SHP77 treated with DMSO at 0.1 percent for 48 hours (cell line): ENCODE data around the gene FLT1.

ENCODE experiments used
- DNase-seq: peaks from one replicate; lab custom pipeline; 2025; lab: John Stamatoyannopoulos, UW

Gene FLT1

DNA sequence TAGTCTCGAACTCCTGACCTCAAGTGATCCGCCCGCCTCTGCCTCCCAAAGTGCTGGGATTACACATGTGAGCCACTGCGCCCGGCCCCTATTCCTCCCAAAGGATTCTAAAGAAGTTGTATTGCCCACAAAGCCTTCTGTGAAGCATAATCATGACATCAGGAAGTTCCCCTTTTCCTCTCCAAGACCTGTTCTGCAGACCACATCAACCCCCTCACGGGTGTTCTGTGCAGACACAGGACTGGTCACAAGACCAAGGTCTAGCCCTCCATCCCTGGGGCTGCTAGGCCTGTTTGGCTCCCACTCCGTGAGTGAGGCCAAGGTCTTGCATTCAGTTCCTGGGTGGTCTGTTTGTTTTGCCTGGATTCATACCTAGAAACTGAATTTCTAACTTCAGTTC is 178.1 kb downstream of the FLT1 start:
- DNase-seq: no peak

DNA sequence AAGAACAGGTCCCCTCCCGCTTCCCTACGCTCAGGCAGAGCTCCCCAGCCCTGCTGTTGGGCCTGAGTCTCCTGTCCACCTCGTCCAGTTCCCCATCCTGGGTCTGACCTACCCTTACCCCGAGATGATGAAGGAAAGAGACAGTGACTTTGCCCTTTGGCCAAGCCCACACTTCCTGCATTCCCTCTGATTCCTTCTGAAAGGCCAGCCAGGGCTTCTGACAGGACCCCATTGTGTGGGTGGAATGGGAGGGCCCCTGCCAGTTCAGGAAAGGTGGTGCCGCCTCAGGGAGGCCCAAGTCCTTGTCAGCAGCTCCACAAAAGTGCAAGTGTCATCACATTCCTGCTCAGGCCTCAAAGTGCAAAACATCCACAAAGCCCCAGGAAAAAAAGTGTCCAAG is 178.8 kb downstream of the FLT1 start:
- DNase-seq: no peak

DNA sequence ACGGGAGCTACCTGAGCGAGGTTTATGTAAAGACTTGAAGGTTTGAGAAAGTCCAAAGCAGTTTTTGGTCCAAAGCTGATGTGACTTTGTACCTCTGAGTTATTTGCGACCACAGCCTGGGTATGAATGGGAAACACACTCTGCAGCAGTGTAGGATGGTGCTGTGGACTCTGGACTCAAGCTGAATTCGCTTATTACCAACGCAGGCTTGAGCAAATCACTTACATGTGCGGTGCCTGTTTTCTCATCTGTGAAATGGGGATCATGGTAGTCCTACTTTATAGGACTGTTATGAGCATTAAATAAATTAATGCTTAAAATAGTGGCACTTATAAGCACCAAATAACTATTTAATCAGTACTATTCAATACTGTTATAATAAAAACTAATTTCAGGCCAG is 180.0 kb downstream of the FLT1 start:
- no peak for DNase-seq

DNA sequence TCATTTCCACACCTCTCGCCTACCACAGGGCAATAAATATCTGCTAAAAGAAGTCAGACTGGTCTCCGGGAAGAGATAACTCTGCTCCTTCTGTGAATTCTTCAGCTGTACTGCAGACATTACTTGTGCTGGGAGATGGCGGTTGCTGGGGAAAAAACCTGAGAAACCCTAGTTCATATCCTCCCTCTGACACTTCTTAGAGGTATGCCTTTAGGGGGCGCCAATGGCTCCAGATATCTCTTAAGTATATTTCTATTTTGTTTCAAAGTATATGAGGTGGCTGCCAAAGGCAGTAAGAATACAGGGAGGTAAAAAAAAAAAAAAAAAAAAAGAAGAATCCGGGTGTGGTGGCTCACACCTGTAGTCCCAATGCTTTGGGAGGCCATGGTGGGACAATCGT is 181.3 kb downstream of the FLT1 start:
- DNase-seq: no peak

DNA sequence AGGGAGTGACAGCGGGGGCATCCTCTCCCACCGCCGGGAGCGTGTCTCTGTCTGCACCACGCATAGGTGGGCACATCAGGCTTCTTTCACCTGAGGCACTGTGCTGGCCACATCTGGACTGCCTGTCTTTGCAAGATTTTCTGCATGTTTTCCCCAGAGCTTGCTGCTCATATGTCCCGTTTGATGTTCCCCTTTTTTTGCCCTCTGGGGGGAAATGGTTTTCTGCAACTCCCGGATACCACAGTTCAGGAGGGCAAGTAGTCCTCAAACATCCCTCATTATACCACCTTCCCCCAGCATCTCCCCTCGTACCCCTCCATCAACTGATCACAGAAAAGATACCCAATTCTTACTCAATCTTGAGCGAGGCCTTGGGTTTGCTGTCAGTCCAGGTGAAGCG is 188.6 kb downstream of the FLT1 start:
- no peak for DNase-seq

DNA sequence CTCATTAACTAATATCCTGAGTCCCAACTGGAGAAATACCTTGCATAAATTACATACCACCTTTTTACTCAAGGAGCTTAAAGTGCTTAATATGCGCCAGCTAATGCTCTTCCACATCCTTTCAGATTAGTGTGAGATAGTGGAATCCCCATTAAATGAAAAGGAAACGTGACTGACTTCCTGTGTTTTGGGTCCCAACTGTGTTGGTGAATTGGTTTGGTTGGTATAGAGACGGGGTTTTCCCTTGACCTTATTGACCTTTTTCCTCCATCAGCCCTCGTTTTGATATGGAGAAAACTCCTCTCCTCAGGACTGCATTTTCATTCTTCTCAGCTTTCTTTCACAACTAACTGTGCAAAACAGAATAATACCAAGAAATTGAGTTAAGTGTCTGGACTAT is 193.1 kb downstream of the FLT1 start:
- no peak for DNase-seq

DNA sequence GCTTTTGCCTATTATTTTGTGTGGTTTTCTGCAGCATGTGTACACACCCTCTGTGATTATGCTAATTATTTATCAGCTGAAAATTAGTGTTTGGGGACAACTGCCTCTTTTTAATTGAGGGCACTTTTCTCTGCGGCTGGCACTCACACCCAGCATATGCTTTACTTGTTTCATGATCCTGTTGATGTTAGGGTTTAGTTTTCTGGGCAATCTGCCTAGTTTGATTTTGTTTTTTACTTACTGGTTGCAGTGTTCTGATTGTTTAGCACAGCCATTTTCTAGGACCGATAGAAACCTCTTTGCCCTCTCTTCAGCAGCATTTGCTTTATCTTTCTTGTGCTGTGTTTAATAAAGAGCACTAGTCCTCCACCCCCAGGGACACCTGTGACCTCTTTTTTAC is 195.0 kb downstream of the FLT1 start:
- DNase-seq: no peak

DNA sequence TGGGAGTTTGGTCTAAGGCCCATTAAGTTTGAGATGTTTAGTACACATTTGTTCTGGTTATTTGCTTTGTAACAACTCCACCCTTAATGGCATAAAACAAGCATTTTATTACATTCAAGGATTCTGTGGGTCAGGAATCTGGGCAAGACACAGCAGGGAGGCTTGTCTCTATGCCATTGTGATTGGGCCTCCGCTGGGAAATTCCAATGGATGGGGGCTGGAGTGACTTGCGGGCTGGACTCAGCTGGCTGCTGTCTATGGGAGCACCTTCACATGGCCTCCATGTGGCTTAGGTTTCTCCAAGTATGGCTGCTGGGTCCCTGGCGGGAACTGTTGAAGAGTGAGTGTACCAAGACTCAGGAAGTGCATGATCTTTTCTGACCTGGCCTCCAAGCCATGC is 197.6 kb downstream of the FLT1 start:
- DNase-seq: no peak

DNA sequence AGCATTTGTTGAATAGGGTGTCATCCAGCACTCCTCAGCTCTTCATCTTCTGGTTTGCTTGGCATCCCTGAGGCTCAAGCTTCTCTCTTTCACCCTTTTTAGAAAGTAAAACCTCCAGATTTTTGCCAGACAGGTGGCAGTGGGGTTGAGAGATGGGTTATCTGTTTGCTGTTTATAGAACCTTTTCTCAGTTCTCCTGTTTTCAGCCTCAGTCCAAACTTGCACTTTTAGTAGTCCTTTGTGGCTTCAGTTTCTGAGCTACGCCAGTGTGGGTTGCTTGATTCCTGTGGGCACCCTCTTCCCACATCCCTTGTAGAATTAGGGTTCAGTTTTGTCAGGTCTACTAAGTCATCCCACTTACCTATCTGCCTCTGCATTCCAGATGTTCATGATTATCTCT is 208.7 kb downstream of the FLT1 start:
- DNase-seq: no peak

DNA sequence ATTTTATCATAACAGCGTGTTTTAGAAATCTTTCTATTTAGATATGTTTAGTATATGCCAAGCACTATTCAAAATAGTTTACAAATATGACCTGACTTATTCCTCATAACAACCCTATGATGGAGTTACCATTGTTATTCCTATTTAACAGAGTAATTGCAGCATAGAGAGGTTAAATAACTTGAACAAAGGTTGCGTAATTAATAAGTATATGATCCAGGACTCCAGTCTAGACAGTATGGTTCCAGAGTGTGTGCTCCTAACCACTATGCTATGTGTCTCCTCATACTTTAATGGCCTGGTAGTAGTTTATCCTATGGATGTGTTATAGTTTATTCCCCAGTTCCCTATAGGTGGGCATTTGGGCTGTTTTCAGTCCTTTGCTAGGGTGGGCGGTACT is 211.3 kb downstream of the FLT1 start:
- DNase-seq: no peak

DNA sequence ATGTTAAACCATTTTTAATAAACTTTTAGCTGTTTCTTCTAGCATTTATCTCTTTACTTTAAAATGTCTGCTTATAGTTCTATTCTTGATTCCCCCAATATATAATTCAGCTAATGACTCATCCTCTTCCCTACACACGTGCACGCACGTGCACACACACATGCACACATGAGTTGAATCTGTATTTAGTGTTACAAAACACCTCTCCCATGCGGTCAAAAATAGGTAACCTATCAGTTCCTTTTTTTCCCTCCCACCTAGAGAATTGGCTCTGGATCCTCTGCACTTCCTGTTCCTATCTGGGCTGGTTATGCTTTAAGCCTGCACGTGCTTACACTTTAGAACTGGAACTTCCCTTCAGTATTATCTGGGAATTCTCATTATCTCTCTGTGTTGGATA is 212.5 kb downstream of the FLT1 start:
- no peak for DNase-seq

DNA sequence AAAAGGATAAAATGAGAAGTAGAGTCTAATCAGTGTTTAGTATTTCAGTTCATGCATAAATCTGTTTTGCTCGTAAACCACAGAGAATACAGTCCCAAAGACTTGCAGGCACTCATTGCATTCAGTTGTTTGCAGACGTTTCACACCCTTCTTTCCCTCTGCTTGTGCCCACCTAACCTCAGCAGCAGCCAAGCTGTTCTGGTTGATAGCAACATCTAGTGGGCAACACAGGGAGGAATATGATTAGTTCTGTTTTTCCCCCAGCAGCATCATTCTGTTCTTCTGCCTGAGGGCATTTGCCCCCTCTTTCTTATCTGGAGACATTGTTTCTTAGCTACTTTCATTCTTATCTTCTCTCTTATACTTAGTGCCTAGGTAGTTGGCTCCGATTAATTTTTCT is 221.0 kb downstream of the FLT1 start:
- no peak for DNase-seq

DNA sequence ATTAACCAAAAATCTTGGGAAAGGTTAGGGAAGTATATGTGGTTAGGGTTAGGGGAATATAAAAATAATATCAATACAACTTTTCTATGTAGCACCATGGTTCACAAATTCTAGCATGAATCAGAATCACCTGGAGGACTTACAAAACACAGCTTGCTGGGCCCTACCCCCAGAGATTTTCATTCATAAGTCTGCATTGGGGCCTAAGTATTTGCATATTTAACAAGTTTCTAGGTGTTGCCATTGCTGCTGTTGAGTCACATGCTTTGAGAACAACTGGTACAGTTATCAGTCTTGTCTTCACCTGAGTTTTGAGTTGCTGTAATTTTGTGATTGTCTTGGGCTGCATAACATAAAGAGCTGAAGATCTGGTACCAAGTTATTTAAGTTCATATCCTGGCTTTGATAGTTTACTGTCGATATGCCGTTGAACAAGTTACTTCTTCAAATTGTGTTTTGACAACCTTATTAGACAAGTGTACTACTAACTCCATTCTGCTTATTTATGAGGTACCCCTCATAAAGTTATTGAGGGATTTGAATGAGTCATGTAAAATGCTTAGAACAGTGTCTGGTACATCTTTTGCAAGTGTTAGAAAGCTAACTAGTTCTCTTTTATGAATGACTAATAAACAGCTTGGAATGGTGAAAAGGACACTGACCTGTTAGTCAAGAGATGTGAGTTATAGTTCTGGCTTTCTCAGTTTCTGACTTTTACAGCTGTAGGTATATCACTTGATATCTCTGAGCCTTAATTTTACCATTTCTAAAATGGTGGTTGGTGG is 223.7 kb downstream of the FLT1 start:
- no peak for DNase-seq

DNA sequence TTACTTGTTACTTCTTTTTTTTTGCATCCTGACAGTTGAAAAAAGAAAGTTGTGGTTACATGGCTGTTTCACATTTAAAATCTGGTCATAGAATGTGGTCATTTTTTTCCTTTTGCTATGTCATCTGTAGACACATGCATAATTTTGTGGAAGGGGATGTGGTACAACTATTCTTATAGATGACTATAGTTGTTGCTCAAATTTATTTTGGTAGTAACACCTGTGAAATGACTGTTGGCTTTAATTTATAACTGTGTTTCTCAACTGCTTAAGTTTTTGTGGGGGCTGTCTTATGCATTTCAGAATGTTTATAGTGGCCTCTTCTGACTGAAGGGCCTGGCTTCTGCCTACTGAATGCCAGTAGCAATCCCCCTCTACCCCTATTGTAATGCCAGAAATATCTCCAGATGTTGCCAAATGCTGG is 226.1 kb downstream of the FLT1 start:
- DNase-seq: no peak

DNA sequence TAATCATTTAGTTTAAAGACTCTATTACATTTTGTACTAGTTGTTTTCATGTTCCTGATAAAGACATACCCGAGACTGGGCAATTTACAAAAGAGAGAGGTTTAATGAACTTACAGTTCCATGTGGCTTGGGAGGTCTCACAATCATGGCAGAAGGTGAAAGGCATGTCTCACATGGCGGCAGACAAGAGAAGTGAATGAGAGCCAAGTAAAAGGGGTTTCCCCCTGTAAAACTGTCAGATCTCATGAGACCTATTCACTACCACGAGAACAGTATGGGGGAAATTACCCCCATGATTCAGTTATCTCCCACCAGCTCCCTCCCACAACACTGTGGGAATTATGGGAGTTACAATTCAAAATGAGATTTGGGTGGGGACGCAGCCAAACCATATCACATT is 227.4 kb downstream of the FLT1 start:
- DNase-seq: no peak

DNA sequence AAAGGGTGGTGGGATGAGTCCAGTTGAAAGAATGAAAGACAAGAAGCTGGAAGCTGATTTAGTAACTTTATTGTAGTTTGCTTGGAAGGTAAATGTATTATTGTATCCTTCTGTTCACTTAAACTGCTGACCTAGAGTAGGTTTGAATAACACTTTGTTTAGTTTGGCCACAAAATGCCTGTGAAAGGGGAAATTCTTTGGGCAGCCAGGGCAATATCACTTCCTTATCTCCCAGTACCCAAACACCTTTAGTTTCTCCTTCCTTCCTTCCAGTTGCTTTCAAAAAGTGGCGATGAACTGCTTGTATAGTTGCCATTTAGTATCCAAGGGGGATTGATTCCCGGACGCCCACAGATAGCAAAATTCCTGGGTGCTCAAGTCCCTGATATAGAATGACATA is 236.5 kb downstream of the FLT1 start:
- no peak for DNase-seq

DNA sequence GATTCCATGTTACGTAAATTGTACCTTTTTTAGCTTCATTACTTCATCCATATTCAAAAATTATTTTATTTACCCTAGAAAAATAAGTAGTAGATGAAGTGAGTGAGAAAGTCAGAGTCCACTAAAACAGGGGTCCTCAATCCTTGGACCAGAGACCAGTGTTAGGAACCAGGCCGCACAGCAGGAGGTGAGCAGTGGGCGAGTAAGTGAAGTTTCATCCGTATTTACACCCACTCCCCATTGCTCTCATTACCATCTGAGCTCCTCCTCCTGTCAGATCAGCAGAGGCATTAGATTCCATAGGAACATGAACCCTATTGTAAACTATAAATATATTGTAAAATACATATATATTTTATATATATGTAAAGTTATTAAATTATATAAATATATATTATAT is 237.6 kb downstream of the FLT1 start:
- DNase-seq: no peak

DNA sequence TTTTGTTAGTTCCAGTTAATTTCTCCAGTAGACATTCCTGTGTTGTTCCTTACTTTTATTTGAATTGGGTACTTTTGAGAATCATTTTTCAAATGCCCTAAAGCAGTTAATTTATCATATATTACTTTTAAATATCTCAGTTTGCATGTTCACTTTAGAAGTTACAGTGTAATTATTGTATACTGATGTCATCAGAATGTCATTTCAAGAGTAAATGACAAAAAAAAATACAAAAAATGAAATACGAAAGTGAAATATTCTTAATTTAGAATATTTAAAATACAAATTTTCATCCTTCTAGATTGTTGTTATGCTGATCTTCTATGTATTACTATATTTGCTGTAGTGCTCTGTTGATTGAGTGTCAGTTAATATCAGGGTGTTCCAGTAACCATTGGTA is 242.4 kb downstream of the FLT1 start:
- no peak for DNase-seq

DNA sequence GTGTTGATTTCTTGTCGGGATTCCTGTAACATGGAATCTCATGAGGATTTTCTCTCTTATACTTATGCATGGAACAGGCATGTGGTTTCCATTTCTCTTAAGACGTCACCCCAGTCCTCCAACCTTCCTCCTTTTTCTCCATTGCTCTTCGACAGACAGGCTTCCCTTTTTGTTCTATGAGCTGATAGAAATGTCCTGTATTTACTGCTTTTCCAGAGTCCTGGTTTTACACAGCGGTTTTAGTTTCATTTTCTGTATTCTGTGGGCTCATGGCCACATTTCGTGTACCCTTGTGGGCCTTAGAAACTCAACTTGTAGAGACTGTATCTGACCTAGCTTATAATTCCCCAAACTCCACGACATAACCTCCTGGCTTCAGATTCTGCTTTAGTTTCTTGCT is 243.5 kb downstream of the FLT1 start:
- no peak for DNase-seq

DNA sequence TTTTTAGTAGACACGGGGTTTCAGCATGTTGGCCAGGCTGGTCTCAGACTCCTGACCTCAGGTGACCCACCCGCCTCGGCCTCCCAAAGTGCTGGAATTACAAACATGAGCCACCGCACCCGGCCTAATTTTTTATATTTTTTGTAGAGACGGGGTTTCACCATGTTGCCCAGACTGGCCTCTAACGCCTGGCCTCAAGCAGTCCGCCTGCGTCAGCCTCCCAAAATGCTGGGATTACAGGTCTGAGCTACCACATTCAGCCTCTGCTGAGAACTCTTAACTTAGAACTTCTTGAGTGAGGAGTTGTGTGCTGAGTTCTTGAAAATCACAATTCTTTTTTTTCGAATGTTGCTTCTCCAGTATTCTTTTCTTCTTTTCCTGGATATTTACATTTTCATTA is 244.4 kb downstream of the FLT1 start:
- no peak for DNase-seq
